SK-N-SH (cell line): ENCODE data around the gene REEP3. TPM values are rescaled to one million over a fixed set of nuclear protein-coding genes. Genes with fewer than 3 reads are reported as not detected.

Source experiments
- CTCF ChIA-PET: fragments of 300-600, 350-600 bp; formaldehyde crosslinking; extraction: SDS; loops from one replicate; lab custom pipeline; 2021; lab: Yijun Ruan, JAX
- POLR2A ChIA-PET: fragments of 350-600 bp; sonication (Branson Sonifier 250); formaldehyde crosslinking; extraction: SDS; loops from one replicate; lab custom pipeline; 2020; ENCODE audit warnings: antibody characterized with exemption, inconsistent platforms; lab: Yijun Ruan, JAX
- DNase-seq: peaks from one replicate; pipeline ENCODE4 v3.0.0; 2012
- H2AFZ ChIP-seq: fragments of 200-600 bp; sonication (generic); 2 replicates; pipeline ENCODE4 v1.8.1; 2016; ENCODE audit warnings: antibody characterized with exemption, mild to moderate bottlenecking, low read depth
- H3F3A ChIP-seq: fragments of 200-600 bp; sonication (generic); replicated peaks from 2 replicates; pipeline ENCODE3; 2016; ENCODE audit warnings: antibody characterized with exemption, mild to moderate bottlenecking; ENCODE audit not compliant: insufficient read depth
- H3K27ac ChIP-seq, 2 experiments: fragments of 200-500 bp in 1 of 2; fragments of 200-600 bp in 1 of 2; sonication (Bioruptor generic) in 1 of 2; sonication (generic), shearing (Covaris generic) in 1 of 2; 2 replicates each; pipeline versions ENCODE4 v1.5.1 to v1.6.1; 2014 to 2016; ENCODE audit warnings: low read depth in 2 of 2, inconsistent platforms in 1 of 2, low read length in 1 of 2, mild to moderate bottlenecking in 1 of 2, mixed read lengths in 1 of 2
- H3K27me3 ChIP-seq: fragments of 200-600 bp; sonication (generic), shearing (Covaris generic); 2 replicates; pipeline ENCODE4 v1.6.1; 2016; ENCODE audit warnings: mixed run types; ENCODE audit not compliant: insufficient read depth
- H3K36me3 ChIP-seq, 2 experiments: fragments of 200-500 bp in 1 of 2; fragments of 200-600 bp in 1 of 2; sonication (Bioruptor generic) in 1 of 2; sonication (generic) in 1 of 2; replicated peaks in 1 of 2; 2 replicates each; pipeline versions ENCODE3 to v1.5.1; 2014 to 2016; ENCODE audit warnings: low read length in 1 of 2, mild to moderate bottlenecking in 1 of 2; ENCODE audit not compliant: insufficient read depth in 2 of 2, control insufficient read depth in 1 of 2
- H3K4me1 ChIP-seq, 2 experiments: fragments of 200-500 bp in 1 of 2; fragments of 200-600 bp in 1 of 2; sonication (Bioruptor generic) in 1 of 2; sonication (generic), shearing (Covaris generic) in 1 of 2; 2 replicates each; pipeline versions ENCODE4 v1.5.1 to v1.6.1; 2014 to 2016; ENCODE audit warnings: low read depth in 1 of 2, low read length in 1 of 2, mixed run types in 1 of 2; ENCODE audit not compliant: insufficient read depth in 2 of 2, control insufficient read depth in 1 of 2
- H3K4me2 ChIP-seq: fragments of 200-600 bp; sonication (generic), shearing (Covaris generic); 2 replicates; pipeline ENCODE4 v1.6.1; 2017; ENCODE audit warnings: mixed run types
- H3K4me3 ChIP-seq, 2 experiments: fragments of 200-500 bp in 1 of 2; fragments of 200-600 bp in 1 of 2; sonication (Bioruptor generic) in 1 of 2; sonication (generic), shearing (Covaris generic) in 1 of 2; 2 replicates each; pipeline versions ENCODE4 v1.5.1 to v1.8.1; 2014 to 2016; ENCODE audit warnings: low read depth in 2 of 2, inconsistent platforms in 1 of 2, low read length in 1 of 2, mild to moderate bottlenecking in 1 of 2, mixed read lengths in 1 of 2, moderate library complexity in 1 of 2
- H3K79me2 ChIP-seq: fragments of 200-600 bp; sonication (generic); 2 replicates; pipeline ENCODE4 v1.8.1; 2017; ENCODE audit warnings: mild to moderate bottlenecking; ENCODE audit not compliant: insufficient read depth
- H3K9ac ChIP-seq: fragments of 200-600 bp; sonication (generic); 2 replicates; pipeline ENCODE4 v1.6.1; 2017; ENCODE audit warnings: mixed run types
- H3K9me2 ChIP-seq: fragments of 200-600 bp; sonication (generic); 2 replicates; pipeline ENCODE4 v1.6.1; 2017; ENCODE audit warnings: mixed run types
- H3K9me3 ChIP-seq: fragments of 200-600 bp; sonication (generic); 2 replicates; pipeline ENCODE4 v1.6.1; 2017; ENCODE audit warnings: mixed run types, mild to moderate bottlenecking, moderate library complexity
- H4K20me1 ChIP-seq: fragments of 200-600 bp; sonication (generic); 2 replicates; pipeline ENCODE4 v1.6.1; 2017; ENCODE audit warnings: mild to moderate bottlenecking, mixed run types; ENCODE audit not compliant: insufficient read depth
- FOXJ3 ChIP-seq: sonication (generic); formaldehyde crosslinking; IDR thresholded peaks from 2 replicates; pipeline ENCODE4 v1.5.1; 2020; ENCODE audit warnings: mild to moderate bottlenecking, missing genetic modification reagents
- FOXM1 ChIP-seq: IDR thresholded peaks from 2 replicates; pipeline ENCODE4 v1.4.0; 2012; ENCODE audit warnings: low read depth, mild to moderate bottlenecking
- MEF2A ChIP-seq: IDR thresholded peaks from 2 replicates; pipeline ENCODE4 v1.4.0; 2012; ENCODE audit warnings: low read depth, borderline replicate concordance
- NRF1 ChIP-seq: IDR thresholded peaks from 2 replicates; pipeline ENCODE4 v1.6.1; 2012; ENCODE audit warnings: low read depth, mild to moderate bottlenecking, low read length
- PBX3 ChIP-seq: IDR thresholded peaks from 2 replicates; pipeline ENCODE4; 2012
- RCOR1 ChIP-seq: fragments of 150-350 bp; IDR thresholded peaks from 2 replicates; pipeline ENCODE4 v1.6.1; 2017; ENCODE audit warnings: antibody characterized with exemption, low read length
- RFX5 ChIP-seq: IDR thresholded peaks from 2 replicates; pipeline ENCODE4 v1.6.1; 2012; ENCODE audit warnings: mild to moderate bottlenecking, improper control_type of control experiment, low read length
- SMC3 ChIP-seq: IDR thresholded peaks from 2 replicates; pipeline ENCODE4 v1.6.1; 2012; ENCODE audit warnings: low read depth, low read length, improper control_type of control experiment
- TEAD4 ChIP-seq: IDR thresholded peaks from 2 replicates; pipeline ENCODE4 v1.4.0; 2012; ENCODE audit warnings: mild to moderate bottlenecking, borderline replicate concordance; ENCODE audit not compliant: insufficient read depth
- YY1 ChIP-seq: IDR thresholded peaks from 2 replicates; pipeline ENCODE4 v1.4.0; 2012; ENCODE audit warnings: low read depth, mild to moderate bottlenecking
- WGBS: methylation state at CpG from one replicate; pipeline ENCODE4 v1.1.6; 2017; ENCODE audit warnings: low lambda C conversion rate; 5-methylcytosine and 5-hydroxymethylcytosine counted together
- polyA plus RNA-seq, 3 experiments: library from polyadenylated mRNA; depleted of rRNA; stranded (reverse); fragments of >200 nt; gene quantifications; 2 replicates each; pipeline ENCODE4 v1.2.3, GENCODE V29; 2012
- TF ChIP-seq, protein P1 (sequence below): IDR thresholded peaks from 2 replicates; pipeline ENCODE4 v1.4.0; 2012; ENCODE audit warnings: low read depth
- TF ChIP-seq, protein P2 (sequence below): IDR thresholded peaks from 2 replicates; pipeline ENCODE4 v1.6.1; 2012; ENCODE audit warnings: mild to moderate bottlenecking, low read depth, low read length, moderate library complexity

Gene REEP3
- polyA plus RNA-seq, 1 of the 3 experiments (the other 2 are of a cell fraction), result 7.6 TPM

DNA sequence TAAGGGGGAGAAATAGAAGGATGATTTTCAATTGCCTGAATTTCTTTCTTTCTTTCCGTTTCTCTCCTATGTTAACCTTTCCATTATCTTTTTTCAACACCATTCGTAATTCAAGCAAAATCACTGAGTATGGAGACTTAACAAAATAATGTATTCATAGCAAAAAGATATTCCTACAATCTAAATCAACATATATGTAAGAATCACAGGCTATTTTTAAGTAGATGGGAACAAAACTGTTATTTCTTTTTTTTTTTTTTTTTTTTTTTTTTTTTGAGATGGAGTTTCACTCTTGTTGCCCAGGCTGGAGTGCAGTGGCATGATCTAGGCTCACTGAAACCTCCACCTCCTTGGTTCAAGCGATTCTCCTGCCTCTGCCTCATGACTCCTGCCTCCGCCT is 28.2 kb upstream of the REEP3 start:
- Histone ChIP-seq H3K4me1 (peaks cover 0 to 21% of the 10 kb centered on the region in 2 experiments; a peak in 1 of 4 replicates), H3K4me3 (no peak overlapping the region), H3K27me3 (no peaks in the 10 kb centered on the region), H3K9me3 (no peaks in the 10 kb centered on the region), H4K20me1 (no peaks in the 10 kb centered on the region; the same call in 1 of the 2 replicates), H3K9me2 (no peaks in the 10 kb centered on the region), H3K4me2 (no peak overlapping the region), H3K27ac (peak overlapping the region in 1 of 2 experiments; percentile 52; a peak in 2 of 4 replicates), H3K9ac (no peak overlapping the region), H3F3A (peaks cover 13% of the 10 kb centered on the region), H3K36me3 (peaks cover 0 to 7% of the 10 kb centered on the region in 2 experiments), H2AFZ (no peak overlapping the region), H3K79me2 (peaks cover 96% of the 10 kb centered on the region)
- TF ChIP-seq RCOR1 (no peak), MEF2A (no peak), FOXJ3 (CRISPR knock-in tag) (no peak), RFX5 (no peak)
- TF ChIP-seq, protein P1, sequence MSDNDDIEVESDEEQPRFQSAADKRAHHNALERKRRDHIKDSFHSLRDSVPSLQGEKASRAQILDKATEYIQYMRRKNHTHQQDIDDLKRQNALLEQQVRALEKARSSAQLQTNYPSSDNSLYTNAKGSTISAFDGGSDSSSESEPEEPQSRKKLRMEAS, result no peak
- TF ChIP-seq, protein P2, sequence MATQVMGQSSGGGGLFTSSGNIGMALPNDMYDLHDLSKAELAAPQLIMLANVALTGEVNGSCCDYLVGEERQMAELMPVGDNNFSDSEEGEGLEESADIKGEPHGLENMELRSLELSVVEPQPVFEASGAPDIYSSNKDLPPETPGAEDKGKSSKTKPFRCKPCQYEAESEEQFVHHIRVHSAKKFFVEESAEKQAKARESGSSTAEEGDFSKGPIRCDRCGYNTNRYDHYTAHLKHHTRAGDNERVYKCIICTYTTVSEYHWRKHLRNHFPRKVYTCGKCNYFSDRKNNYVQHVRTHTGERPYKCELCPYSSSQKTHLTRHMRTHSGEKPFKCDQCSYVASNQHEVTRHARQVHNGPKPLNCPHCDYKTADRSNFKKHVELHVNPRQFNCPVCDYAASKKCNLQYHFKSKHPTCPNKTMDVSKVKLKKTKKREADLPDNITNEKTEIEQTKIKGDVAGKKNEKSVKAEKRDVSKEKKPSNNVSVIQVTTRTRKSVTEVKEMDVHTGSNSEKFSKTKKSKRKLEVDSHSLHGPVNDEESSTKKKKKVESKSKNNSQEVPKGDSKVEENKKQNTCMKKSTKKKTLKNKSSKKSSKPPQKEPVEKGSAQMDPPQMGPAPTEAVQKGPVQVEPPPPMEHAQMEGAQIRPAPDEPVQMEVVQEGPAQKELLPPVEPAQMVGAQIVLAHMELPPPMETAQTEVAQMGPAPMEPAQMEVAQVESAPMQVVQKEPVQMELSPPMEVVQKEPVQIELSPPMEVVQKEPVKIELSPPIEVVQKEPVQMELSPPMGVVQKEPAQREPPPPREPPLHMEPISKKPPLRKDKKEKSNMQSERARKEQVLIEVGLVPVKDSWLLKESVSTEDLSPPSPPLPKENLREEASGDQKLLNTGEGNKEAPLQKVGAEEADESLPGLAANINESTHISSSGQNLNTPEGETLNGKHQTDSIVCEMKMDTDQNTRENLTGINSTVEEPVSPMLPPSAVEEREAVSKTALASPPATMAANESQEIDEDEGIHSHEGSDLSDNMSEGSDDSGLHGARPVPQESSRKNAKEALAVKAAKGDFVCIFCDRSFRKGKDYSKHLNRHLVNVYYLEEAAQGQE, result no peak
- no peak for DNase-seq
- ChIA-PET POLR2A (no interaction called here), CTCF (interaction anchor here (1.4 kb wide), 1 partner anchor 277 kb away, joined by 3 read pairs; no protein-coding TSS in a partner anchor)
- WGBS, result 96% methylated on average over 4 of the region's 4 CpGs

DNA sequence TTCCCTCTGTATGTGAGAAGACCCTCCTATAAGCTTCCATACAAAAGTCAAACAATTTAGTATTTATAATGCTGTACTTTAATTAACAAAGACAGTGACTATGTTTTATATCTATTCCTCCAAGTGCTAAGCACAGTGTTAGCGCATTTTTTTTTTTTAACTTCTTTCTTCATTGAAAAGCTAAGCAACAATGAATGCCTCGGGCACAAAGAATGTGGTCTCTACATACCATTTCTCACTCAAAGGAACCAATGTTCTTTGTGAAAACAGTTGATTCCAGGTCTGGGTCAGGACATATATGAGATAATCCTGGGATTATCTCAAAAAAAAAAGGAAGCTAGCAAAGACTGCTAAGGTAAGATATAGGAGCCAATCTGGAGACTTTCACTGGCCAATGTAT is 26.2 kb upstream of the REEP3 start:
- H3K4me3 ChIP-seq, result no peak overlapping the region
- no peak overlapping the region for H3K9ac ChIP-seq
- no peaks in the 10 kb centered on the region for H3K27me3 ChIP-seq
- H3F3A ChIP-seq, result peaks cover 13% of the 10 kb centered on the region
- ChIA-PET POLR2A (no interaction called here), CTCF (interaction anchor here (1.3 kb wide), 1 partner anchor 10 kb away, joined by 8 read pairs; no protein-coding TSS in a partner anchor)
- H2AFZ ChIP-seq, result no peak overlapping the region
- H3K27ac ChIP-seq, result no peak overlapping the region
- no peak overlapping the region for H3K4me2 ChIP-seq
- no peak for DNase-seq
- TF ChIP-seq PBX3 (no peak), FOXM1 (no peak), TEAD4 (no peak), YY1 (no peak), SMC3 (no peak), RCOR1 (no peak), NRF1 (no peak), MEF2A (no peak)
- TF ChIP-seq, protein P2, result no peak
- TF ChIP-seq, all 33 proteins: peak for 0
- H3K9me3 ChIP-seq, result no peaks in the 10 kb centered on the region
- H4K20me1 ChIP-seq, result no peaks in the 10 kb centered on the region; the same call in 1 of the 2 replicates
- peaks cover 96% of the 10 kb centered on the region for H3K79me2 ChIP-seq
- no peaks in the 10 kb centered on the region for H3K9me2 ChIP-seq
- WGBS, result 97% methylated on average over 2 of the region's 2 CpGs
- H3K36me3 ChIP-seq, result peaks cover 0 to 7% of the 10 kb centered on the region in 2 experiments
- H3K4me1 ChIP-seq, result peaks cover 0 to 22% of the 10 kb centered on the region in 2 experiments; a peak in 1 of 4 replicates
